NCI-H1694 treated with DMSO at 0.1 percent for 48 hours (cell line): ENCODE results near the gene SEPTIN10.
"Not testable (repeated sequence)": the region's sequence is repeated elsewhere in the genome, so short reads cannot be mapped to it uniquely, and the experiment has no call there.

ENCODE experiments used
- DNase-seq: peaks from one replicate; lab custom pipeline; 2025; lab: John Stamatoyannopoulos, UW

SEPTIN10 gene

DNA sequence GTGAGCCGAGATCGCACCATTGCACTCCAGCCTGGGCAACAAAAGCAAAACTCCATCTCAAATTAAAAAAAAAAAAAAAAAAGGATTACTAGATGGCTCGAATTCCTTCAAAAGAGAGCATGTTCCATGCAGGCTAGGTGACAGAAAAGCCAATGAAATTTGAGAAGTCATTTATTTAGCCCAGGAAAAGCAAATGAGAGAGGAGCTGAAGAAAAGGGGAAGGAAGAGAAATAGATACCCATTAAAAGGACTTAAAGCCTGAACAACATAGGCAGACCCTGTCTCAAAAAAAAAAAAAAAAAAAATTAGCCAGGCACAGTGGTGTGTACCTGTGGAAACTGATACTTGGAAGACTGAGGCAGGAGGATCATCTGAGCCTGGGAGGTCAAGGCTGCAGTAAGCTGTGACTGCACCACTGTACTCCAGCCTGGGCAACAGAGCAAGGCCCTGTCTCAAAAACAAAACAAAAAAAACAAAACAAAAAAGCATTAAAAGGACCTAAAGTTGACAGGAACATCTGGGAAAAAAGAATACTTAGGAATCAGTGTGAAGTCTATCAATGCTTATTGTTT lies 11.1 kb downstream of the SEPTIN10 start:
- no peak for DNase-seq

- DNase-seq = no peak
Measured at GRCh38 chr2:109601783-109602182, 12.0 kb downstream of the SEPTIN10 start.

DNA sequence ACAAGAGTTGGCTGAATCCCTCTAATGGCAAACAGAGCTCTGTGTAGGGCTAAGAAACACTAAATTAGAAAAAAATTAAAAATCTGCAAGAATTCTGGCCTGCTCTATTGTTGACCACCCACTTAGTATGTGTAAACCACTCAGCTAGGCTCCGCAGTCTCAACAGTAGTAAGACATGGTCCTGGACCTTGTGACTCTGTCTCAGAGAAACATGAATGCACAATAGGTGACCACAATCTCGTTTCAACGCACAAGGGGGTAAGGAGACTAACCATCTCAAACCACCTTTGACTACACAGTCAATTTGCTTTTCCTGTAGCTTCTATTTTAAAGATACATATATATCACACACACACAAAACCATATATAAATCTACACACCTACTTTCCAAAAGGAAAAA lies 16.5 kb downstream of the SEPTIN10 start:
- DNase-seq = no peak

DNA sequence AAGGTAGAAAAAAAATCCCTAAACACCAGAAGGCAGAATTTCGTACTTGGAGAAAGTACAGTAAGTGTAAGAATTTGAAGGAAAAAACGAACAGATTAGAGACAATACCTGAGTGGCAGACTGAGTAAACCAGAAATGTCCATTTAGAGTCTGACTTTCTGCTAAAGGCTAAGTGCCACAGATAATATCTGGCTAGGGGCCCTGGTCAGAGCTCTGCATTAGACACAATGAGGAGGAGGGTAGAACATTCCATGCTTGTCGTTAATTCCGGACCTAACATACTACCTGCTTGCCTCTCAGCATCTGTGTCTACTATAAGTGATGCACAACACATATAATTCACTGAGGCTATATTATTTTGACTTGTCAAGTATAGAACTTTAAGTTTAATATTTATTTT lies 18.1 kb downstream of the SEPTIN10 start:
- no peak for DNase-seq

GRCh38 chr2:109594246-109594885 lies 19.4 kb downstream of the SEPTIN10 start:
- peak; percentile 25 for DNase-seq

DNA sequence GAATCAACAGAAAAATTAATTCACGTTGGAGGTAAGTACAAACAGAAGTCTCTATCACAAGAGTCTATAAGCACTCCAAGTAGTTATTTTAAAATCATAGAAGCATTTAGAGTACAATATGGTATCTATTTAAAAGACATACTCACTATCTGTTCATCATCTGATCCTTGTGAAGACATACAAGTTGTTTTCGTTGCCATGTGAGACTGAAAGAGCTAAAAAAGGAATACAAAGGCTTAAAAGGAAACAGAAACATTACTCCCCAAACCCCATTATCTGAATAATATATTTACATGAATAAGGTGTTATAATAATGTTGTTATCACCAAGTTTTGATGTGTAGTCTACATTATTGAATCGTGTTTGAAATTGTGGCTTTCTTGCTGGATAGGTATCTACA lies 20.9 kb downstream of the SEPTIN10 start:
- DNase-seq = no peak

DNA sequence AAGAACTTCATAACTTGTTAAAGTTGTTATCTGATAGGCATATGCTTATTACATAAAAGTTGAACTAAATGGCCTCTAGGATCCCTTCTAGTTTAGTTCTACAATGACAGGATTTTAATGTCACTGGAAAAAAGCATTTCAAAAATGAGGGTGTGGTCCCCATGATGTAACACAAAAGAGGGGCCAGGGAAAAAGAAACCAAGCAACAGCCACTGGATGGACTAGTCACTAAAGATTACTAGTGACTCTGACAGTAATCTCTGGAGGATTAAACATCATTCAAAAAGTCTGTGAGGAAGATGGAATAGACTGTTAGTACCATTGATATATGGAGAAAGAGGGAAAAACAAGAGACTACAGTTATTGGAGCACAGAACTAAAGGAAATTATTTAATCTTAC lies 22.6 kb downstream of the SEPTIN10 start:
- DNase-seq = no peak

DNA sequence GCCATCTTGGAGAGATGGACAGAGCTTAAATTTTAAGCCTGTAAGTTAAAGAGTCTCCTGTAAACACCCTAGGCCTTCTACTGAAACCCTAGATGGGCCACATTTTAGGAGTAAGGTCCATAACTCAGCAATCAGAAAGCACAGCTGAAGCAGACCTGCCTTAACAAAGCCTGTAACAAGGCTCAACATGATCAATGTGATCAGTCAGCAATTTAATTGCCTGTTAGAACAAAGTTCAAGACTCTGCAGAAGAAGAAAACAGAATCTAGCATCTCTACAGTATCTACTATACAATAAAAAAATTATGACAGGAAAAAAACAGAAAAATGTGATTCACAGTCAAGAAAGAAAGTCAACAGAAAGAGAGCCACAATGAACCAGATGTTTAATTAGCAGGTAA lies 27.1 kb downstream of the SEPTIN10 start:
- no peak for DNase-seq

DNA sequence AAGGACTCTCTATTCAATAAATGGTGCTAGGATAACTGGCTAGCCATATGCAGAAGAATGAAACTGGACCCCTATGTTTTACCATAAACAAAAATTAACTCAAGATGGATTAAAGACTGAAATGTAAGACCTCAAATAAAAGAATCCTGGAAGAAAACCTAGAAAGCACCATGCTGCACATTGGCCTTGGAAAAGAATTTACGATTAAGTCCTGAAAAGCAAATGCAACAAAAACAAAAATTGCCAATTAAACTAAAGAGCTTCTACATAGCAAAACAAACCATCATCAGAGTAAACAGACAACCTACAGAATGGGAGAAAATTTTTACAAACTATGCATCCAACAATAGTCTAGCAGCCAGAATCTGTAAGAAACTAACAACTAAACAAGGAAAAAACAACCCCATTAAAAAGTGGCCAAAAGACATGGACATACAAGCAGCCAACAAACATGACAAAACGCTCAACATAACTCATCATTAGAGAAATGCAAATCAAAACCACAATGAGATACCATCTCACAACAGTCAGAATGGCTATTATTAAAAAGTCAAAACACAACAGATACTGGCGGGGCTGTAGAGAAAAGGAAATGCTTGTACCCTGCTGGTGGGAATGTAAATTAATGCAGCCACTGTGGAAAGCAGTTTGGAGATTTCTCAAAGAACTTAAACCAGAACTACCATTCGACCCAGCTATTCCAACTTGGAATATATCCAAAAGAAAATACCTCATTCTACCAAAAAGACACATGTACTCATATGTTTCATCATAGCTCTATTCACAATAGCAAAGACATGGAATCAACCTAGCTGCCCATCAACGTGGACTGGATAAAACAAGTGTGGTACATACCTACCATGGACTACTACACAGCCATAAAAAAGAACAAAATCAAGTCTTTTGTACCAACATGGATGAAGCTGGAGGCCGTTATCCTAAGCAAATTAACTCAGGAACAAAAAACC lies 30.6 kb downstream of the SEPTIN10 start:
- DNase-seq = no peak

DNA sequence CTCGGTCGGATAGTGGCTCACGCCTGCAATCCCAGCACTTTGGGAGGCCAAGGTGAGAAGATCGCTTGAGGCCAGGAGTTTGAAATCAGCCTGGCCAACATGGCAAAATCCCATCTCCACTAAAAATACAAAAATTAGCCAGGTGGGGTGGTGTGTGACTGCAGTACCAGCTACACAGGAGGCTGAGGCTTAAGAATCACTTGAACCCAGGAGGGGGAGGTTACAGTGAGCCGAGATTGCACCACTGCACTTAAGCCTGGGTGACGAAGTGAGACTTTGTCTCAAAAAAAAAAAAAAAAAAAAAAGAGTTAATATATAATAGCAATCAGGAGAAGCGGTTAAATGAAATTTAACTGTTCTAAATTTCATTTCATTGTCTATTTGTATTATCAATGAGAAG lies 36.1 kb downstream of the SEPTIN10 start:
- DNase-seq = not testable (repeated sequence)

DNA sequence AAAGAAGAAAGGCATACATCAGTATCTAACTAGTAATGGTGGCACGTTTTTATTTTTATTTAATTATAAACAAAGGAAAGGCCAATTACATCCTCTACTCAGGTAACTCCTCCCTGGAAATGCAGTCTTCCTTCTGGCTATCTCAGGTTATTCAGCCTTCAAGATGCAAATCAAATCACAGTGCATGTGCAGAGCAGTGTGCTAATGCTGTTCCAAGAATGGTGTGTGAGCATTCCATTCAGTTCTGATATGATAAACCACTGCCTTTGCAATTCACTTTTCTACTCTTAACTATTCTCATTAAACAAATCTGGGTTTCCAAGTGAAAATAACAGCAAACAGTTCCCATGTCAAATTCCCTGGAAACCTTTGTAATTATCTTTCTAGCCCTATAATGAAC lies 38.4 kb downstream of the SEPTIN10 start:
- no peak for DNase-seq

GRCh38 chr2:109563980-109564550 lies 49.7 kb downstream of the SEPTIN10 start:
- no peak for DNase-seq

- no peak for DNase-seq
Measured at GRCh38 chr2:109563288-109563687, 50.5 kb downstream of the SEPTIN10 start.

DNA sequence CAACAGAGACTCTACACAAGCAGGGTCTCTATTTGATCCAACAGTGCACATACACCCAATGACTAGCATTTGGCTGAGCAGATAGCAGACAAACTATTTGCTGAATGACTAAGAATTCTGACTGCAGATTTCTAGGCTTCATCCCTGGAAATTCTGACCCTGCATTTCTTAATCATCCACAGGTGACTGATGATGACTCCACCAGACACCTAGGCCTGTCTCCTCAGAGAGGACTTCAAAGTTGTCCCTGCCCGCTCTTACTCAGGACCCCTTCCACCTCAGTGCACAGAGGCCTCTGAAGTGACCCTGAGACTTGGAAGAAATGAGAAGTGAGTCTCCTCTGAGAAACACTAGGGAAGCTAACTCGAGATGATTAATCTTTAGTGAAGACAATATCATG lies 51.3 kb downstream of the SEPTIN10 start:
- no peak for DNase-seq

GRCh38 chr2:109560265-109560664 lies 53.5 kb downstream of the SEPTIN10 start:
- DNase-seq = no peak

- DNase-seq = no peak
Measured at GRCh38 chr2:109558076-109558882, 55.5 kb downstream of the SEPTIN10 start.

DNA sequence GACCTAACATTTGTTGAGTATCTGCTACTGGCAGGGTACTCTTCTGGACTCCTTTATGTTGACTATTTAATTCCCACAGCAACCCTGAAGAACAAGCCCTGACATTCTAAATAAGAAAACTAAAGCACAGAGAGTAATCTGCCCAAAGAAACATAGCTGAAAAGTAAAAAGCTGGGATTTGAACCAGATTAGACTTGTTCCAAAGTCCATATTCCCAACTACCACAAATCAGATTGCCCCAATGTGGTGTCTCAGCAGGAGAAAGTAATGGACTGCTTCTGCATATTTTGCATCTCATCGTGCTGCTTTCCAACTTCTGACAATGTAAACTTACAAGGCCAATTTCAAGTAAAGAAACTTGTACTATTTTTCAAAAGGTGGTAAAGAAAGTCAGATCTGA lies 56.5 kb downstream of the SEPTIN10 start:
- no peak for DNase-seq

DNA sequence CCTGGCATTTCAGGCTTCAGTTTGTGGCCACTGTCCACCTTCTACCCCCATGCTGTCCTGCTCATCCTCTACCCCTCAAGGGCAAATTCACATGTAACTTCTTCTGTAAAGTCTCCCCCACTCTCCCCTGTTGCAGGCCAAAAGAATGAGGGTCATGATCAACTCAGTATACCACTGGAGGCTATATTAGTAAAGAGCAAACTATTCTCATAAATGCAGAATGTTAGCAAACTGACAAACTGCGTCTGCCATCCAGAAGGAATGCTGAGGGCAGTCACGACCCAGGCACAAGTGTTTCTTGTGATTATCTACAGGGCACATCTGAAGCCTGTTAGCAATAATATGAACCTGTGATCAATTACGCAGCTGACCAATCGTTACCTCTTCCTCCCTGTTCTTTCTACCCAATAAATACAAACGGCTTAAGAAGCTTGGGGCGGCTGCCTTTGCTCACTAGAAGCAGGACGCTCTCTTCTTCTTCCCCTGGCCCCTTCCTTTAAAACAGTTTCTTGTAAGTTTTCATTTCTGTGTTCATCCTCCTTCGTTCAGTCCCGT lies 58.3 kb downstream of the SEPTIN10 start:
- DNase-seq = no peak

DNA sequence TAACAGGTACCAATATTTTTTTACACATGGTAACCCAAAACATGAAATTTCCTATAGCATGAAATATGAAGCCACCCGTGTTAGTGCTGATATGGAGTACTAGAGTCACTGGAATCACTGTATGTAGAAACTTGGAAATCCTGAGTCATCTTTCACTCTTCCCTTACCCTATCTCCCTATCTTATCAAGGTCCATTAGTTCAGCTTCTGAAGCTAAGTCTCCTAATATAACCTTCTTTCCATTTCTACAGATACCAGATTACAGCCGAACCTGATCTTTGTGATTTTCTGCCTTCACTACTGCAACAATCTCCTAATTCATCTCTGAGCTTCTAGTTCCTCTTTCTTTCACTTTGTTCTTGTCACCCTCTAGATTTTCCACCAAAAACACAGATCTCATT lies 59.0 kb downstream of the SEPTIN10 start:
- DNase-seq = no peak

GRCh38 chr2:109549016-109549590 lies 64.7 kb downstream of the SEPTIN10 start:
- no peak for DNase-seq

DNA sequence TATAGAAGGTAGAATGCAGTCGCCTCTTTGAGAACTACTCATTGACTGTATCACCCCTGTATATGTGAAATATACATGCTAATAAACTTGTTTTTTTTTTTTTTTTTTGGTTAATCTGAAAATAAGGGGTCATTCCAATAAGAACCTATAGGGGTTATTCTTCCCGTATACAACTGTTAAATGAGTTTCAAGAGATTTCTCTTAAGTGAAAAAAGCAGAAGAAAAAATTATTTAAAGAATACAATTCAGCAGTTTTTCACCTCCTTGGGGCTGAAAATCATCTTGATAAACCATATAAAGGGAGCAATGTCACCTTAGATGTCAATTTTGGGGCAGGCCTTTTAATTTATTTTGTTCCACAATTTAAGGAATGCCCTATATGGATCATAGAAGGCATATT lies 66.5 kb downstream of the SEPTIN10 start:
- DNase-seq = no peak
